GM10248 (cell line): ENCODE results near the gene PDE6A.
"Not testable (repeated sequence)": the region's sequence is repeated elsewhere in the genome, so short reads cannot be mapped to it uniquely, and the experiment has no call there.

Experiments
- CTCF ChIA-PET: fragments of 300-600 bp; sonication (Branson Sonifier 250); formaldehyde crosslinking; extraction: SDS; loops from one replicate; lab custom pipeline; 2021; ENCODE audit warnings: antibody characterized with exemption; lab: Yijun Ruan, JAX
- POLR2A ChIA-PET: fragments of 350-650 bp; sonication (Branson Sonifier 250); formaldehyde crosslinking; extraction: SDS; loops from one replicate; lab custom pipeline; 2020; ENCODE audit warnings: antibody characterized with exemption; lab: Yijun Ruan, JAX
- DNase-seq: peaks from one replicate; pipeline ENCODE4 v3.0.0; 2012; ENCODE audit errors: extremely low spot score
- CTCF ChIP-seq: IDR thresholded peaks from 2 replicates; pipeline ENCODE4 v1.5.1; 2012; ENCODE audit warnings: mild to moderate bottlenecking, low read depth; ENCODE audit errors: extremely low read depth, missing control alignments, control extremely low read depth

The PDE6A gene

GRCh38 chr5:149886692-149887470 lies 57.7 kb downstream of the PDE6A start:
- DNase-seq, result no peak
- CTCF ChIA-PET, result no interaction called here
- TF ChIP-seq CTCF, result no peak
- POLR2A ChIA-PET, result no interaction called here

DNA sequence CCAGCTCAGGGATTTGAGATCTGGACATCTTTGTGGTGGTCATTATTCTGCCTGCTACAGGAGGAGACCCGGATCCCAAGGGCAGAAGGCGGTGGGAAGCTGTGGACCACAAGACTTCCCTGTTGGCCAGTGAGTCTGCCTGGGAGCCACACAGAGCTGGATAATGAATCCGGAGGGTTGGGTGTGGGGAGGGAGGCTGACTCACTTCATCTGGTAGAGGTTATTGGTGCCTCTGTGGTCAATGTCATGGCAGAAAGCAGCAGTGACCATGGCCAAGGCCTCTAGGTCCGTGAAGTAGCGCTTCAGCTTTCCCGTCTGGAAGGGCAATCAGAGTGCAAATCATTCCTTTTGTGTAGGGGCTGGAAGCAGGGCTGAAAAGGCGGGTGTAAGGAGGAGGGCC lies 58.5 kb downstream of the PDE6A start:
- ChIA-PET POLR2A (no interaction called here), CTCF (no interaction called here)
- DNase-seq, result no peak
- TF ChIP-seq CTCF, result no peak

- no peak for TF ChIP-seq CTCF
- CTCF ChIA-PET, result no interaction called here
- DNase-seq, result no peak
- POLR2A ChIA-PET, result no interaction called here
Measured at GRCh38 chr5:149885513-149885912, 59.1 kb downstream of the PDE6A start.

GRCh38 chr5:149883550-149883949 lies 61.0 kb downstream of the PDE6A start:
- no peak for DNase-seq
- TF ChIP-seq CTCF, result no peak
- CTCF ChIA-PET, result no interaction called here
- POLR2A ChIA-PET, result no interaction called here

GRCh38 chr5:149882633-149883032 lies 62.0 kb downstream of the PDE6A start:
- DNase-seq, CTCF ChIA-PET, POLR2A ChIA-PET: not testable (repeated sequence)

DNA sequence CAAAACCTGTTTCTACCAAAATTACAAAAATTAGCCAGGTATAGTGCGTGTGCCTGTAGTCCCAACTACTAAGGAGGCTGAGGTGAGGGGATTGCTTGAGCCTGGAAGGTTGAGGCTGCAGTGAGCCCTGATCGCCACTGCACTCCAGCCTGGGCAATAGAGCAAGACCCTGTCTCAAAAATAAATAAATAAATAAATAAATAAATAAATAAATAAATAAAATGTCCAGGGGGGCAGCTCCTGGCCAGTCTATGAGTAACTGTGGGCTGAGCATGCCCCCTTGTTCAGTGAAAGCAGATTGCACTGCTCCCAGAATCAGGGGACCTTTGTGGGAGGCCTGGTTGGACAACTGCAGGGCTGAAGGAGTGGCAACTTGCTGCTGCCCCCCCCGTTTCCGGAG lies 62.7 kb downstream of the PDE6A start:
- no peak for TF ChIP-seq CTCF
- ChIA-PET CTCF (no interaction called here), POLR2A (no interaction called here)
- DNase-seq, result no peak

- DNase-seq, result no peak
- ChIA-PET POLR2A (no interaction called here), CTCF (no interaction called here)
- TF ChIP-seq CTCF, result no peak
Measured at GRCh38 chr5:149881069-149881622, 63.4 kb downstream of the PDE6A start.

DNA sequence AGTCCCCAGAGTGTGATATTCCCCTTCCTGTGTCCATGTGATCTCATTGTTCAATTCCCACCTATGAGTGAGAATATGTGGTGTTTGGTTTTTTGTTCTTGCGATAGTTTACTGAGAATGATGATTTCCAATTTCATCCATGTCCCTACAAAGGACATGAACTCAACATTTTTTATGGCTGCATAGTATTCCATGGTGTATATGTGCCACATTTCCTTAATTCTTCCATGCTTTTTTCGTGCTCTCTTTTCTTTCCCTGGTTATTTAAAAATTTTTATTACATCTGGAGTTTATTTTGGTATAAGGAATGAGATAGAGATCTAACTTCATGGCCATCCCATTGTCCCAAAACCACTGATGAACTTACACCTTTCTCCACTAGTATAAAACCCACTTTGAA lies 65.0 kb downstream of the PDE6A start:
- CTCF ChIA-PET, DNase-seq, POLR2A ChIA-PET: not testable (repeated sequence)
